K562 (cell line): ENCODE data around the gene ARHGEF12. TPM values are rescaled to one million over a fixed set of nuclear protein-coding genes. Genes with fewer than 3 reads are reported as not detected.

ENCODE experiments used
- ATAC-seq: fragments of 200-7000 bp; cut with Tn5 transposase; 3 replicates; pipeline ENCODE4 v1.9.1; 2020; ENCODE audit warnings: moderate library complexity
- BruUV-seq: library from RNA; stranded (reverse); fragments of 400-500 nt; replicated peaks from 2 replicates; lab custom pipeline; 2021; lab: Mats Ljungman, UMichigan
- CTCF ChIA-PET: fragments of 300-600 bp; formaldehyde crosslinking; extraction: SDS; loops from one replicate; lab custom pipeline; 2021; ENCODE audit warnings: low intra/inter-chr PET ratio; lab: Yijun Ruan, JAX
- POLR2A ChIA-PET: fragments of 300-600, 350-650 bp; sonication (Branson Sonifier 250); formaldehyde crosslinking; extraction: SDS; loops from one replicate; lab custom pipeline; 2021; ENCODE audit warnings: antibody characterized with exemption, inconsistent platforms; lab: Yijun Ruan, JAX
- DNase-seq, 4 experiments: peaks; one replicate each; pipeline versions ENCODE4 v3.0.0 to v3.0.0-alpha.2; 2011 to 2018; ENCODE audit warnings: low spot score in 3 of 4, mixed read lengths in 3 of 4; ENCODE audit errors: extremely low read depth in 1 of 4
- FAIRE-seq: peaks from 2 replicates; lab custom pipeline; 2011; peaks lifted over from hg19 to GRCh38; lab: Jason Lieb, UNC
- H2AFZ ChIP-seq: 2 replicates; pipeline ENCODE4 v1.6.0; 2011; ENCODE audit warnings: low read depth, low read length, control low read depth, inconsistent platforms
- H3K27ac ChIP-seq: fragments of 200-600 bp; 3 replicates; pipeline ENCODE4 v1.8.0; 2011; ENCODE audit warnings: low read depth, mild to moderate bottlenecking, control low read depth, inconsistent platforms, low read length, moderate library complexity, mixed read lengths; ENCODE audit errors: extremely low read depth
- H3K27me3 ChIP-seq, 2 experiments: fragments of 300-600 bp in 1 of 2; 2 replicates in 1 of 2; 3 replicates in 1 of 2; pipeline versions ENCODE4 v1.6.0 to v1.8.0; 2011; ENCODE audit warnings: inconsistent platforms in 2 of 2, low read length in 2 of 2, mild to moderate bottlenecking in 1 of 2, mixed read lengths in 1 of 2, moderate library complexity in 1 of 2; ENCODE audit not compliant: control insufficient read depth in 2 of 2, insufficient read depth in 2 of 2
- H3K36me3 ChIP-seq: fragments of 300-600 bp; 3 replicates; pipeline ENCODE4 v1.8.0; 2011; ENCODE audit warnings: mild to moderate bottlenecking, low read length, inconsistent platforms; ENCODE audit not compliant: control insufficient read depth, insufficient read depth
- H3K4me1 ChIP-seq, 2 experiments: fragments of 200-600 bp in 1 of 2; replicated peaks in 1 of 2; 2 replicates in 1 of 2; 3 replicates in 1 of 2; pipeline versions ENCODE4 v1.5.1 to v1.8.0; 2011; ENCODE audit warnings: inconsistent platforms in 2 of 2, low read length in 2 of 2, mild to moderate bottlenecking in 1 of 2, mixed read lengths in 1 of 2, moderate library complexity in 1 of 2; ENCODE audit not compliant: control insufficient read depth in 2 of 2, insufficient read depth in 2 of 2
- H3K4me2 ChIP-seq: 2 replicates; pipeline ENCODE4 v1.6.1; 2011; ENCODE audit warnings: low read length, control low read depth, inconsistent platforms, mixed read lengths; ENCODE audit not compliant: insufficient read depth
- H3K4me3 ChIP-seq: fragments of 200-600 bp; sonication (generic), shearing (Covaris generic); 2 replicates; pipeline ENCODE4 v1.5.1; 2016; ENCODE audit warnings: control low read depth, inconsistent platforms
- H3K79me2 ChIP-seq: fragments of 200-600 bp; 3 replicates; pipeline ENCODE4 v1.8.0; 2011; ENCODE audit warnings: low read length, inconsistent platforms; ENCODE audit not compliant: control insufficient read depth, insufficient read depth
- H3K9ac ChIP-seq, 2 experiments: 2 replicates each; pipeline versions ENCODE4 v1.6.0 to v1.6.1; 2011; ENCODE audit warnings: low read depth in 2 of 2, low read length in 2 of 2, control low read depth in 1 of 2, inconsistent platforms in 1 of 2, mild to moderate bottlenecking in 1 of 2, mixed read lengths in 1 of 2; ENCODE audit not compliant: insufficient read depth in 1 of 2
- H3K9me1 ChIP-seq: one replicate; pipeline ENCODE4 v1.6.0; 2011; ENCODE audit warnings: inconsistent platforms, mild to moderate bottlenecking, low read length, moderate library complexity; ENCODE audit not compliant: control insufficient read depth, insufficient read depth
- H3K9me3 ChIP-seq: replicated peaks from 2 replicates; pipeline ENCODE4 v1.5.1; 2011; ENCODE audit warnings: low read depth, low read length, inconsistent platforms; ENCODE audit not compliant: control insufficient read depth, insufficient read depth
- H4K20me1 ChIP-seq: replicated peaks from 2 replicates; pipeline ENCODE4 v1.6.1; 2011; ENCODE audit warnings: low read length, inconsistent platforms, mixed read lengths; ENCODE audit not compliant: control insufficient read depth, insufficient read depth
- DPF2 ChIP-seq: fragments of 450-650 bp; IDR thresholded peaks from 2 replicates; pipeline ENCODE4 v1.6.1; 2016
- HNRNPK ChIP-seq: fragments of 200-400 bp; formaldehyde crosslinking; IDR thresholded peaks from one replicate; pipeline ENCODE4 v1.6.1; 2018; ENCODE audit warnings: mild to moderate bottlenecking, low read depth, low read length; ENCODE audit not compliant: poor library complexity, severe bottlenecking
- KDM4B ChIP-seq, 2 experiments: fragments of 450-650 bp in 1 of 2; sonication (generic) in 1 of 2; IDR thresholded peaks; 2 replicates each; pipeline ENCODE4 v1.6.1; 2016 to 2017; ENCODE audit warnings: borderline replicate concordance in 2 of 2, antibody characterized with exemption in 1 of 2, low read depth in 1 of 2, mild to moderate bottlenecking in 1 of 2
- MTA3 ChIP-seq: fragments of 450-650 bp; formaldehyde crosslinking; IDR thresholded peaks from 2 replicates; pipeline ENCODE4 v1.6.1; 2017; ENCODE audit warnings: mild to moderate bottlenecking, borderline replicate concordance
- SIRT6 ChIP-seq: IDR thresholded peaks from one replicate; pipeline ENCODE4 v1.6.1; 2012; ENCODE audit warnings: low read depth, mild to moderate bottlenecking, control low read depth, inconsistent platforms, low read length, moderate library complexity
- TFE3 ChIP-seq: fragments of 450-650 bp; formaldehyde crosslinking; IDR thresholded peaks from 2 replicates; pipeline ENCODE4 v1.4.0; 2020; ENCODE audit warnings: mild to moderate bottlenecking, mixed read lengths
- ZNF57 ChIP-seq: fragments of 450-650 bp; formaldehyde crosslinking; IDR thresholded peaks from 2 replicates; pipeline ENCODE4 v1.4.0; 2020; ENCODE audit warnings: mild to moderate bottlenecking, moderate library complexity
- WGBS: fragments of 100-300 bp; shearing (Covaris generic); methylation state at CpG from one replicate; pipeline ENCODE4 v1.1.6; 2016; ENCODE audit warnings: low coverage, mixed read lengths; ENCODE audit not compliant: insufficient coverage; ENCODE audit errors: missing lambda C conversion rate; 5-methylcytosine and 5-hydroxymethylcytosine counted together
- in situ Hi-C: fragments of 300-500 bp; cut with MboI; formaldehyde crosslinking; loops from 4 replicates; pipeline ENCODE4 v1.15.0; 2018; ENCODE audit warnings: inconsistent platforms, mixed read lengths
- intact Hi-C: fragments of 100-400 bp; cut with micrococcal nuclease; formaldehyde crosslinking; loops from 2 replicates; pipeline ENCODE4 v1.14.2; 2022
- polyA plus RNA-seq, 8 experiments: library from polyadenylated mRNA; depleted of rRNA in 4 of 8; stranded (reverse) in 5 of 8; unstranded in 3 of 8; fragments of >200 nt; fragmentation: Nextera tagmentation in 2 of 8; fragmentation: Illumina TruSeq in 1 of 8; extraction: Ambion mirVana in 2 of 8; extraction: Trizol in 1 of 8; gene quantifications; 2 replicates each; pipeline versions ENCODE4 v1.2.1 to v1.2.3, GENCODE V29; 2011 to 2014; ENCODE audit warnings: inconsistent platforms in 1 of 8, missing spikeins in 1 of 8
- total RNA-seq, 7 experiments: library from RNA; depleted of rRNA in 6 of 7; stranded (reverse); fragments of >200 nt in 6 of 7; fragmentation: Illumina TruSeq in 2 of 7; extraction: Trizol in 2 of 7; gene quantifications; 2 replicates each; pipeline versions ENCODE4 v1.2.1 to v1.2.3, GENCODE V29; 2011 to 2021; ENCODE audit warnings: low replicate concordance in 1 of 7

Gene ARHGEF12
- total and polyA plus RNA-seq, 9 of the 15 experiments (the other 6 are each of a cell fraction or from before 2014, with no cell fraction given), result 3.5 to 51.7 (median 29.5) TPM

- Histone ChIP-seq H3K36me3 (no peaks in the 10 kb centered on the region; the same call in 2 of the 3 replicates), H2AFZ (no peak overlapping the region), H3K79me2 (peaks cover 96% of the 10 kb centered on the region), H3K27ac (no peak overlapping the region), H3K27me3 (no peaks in the 10 kb centered on the region), H3K9ac (no peak overlapping the region), H3K4me2 (no peak overlapping the region), H4K20me1 (0 out of 2 replicates have a peak, but pooled peaks cover 4% of the 10 kb centered on the region), H3K9me1 (no peaks in the 10 kb centered on the region), H3K9me3 (peaks cover 8% of the 10 kb centered on the region), H3K4me3 (no peak overlapping the region), H3K4me1 (no peaks in the 10 kb centered on the region)
- 75% methylated on average over 7 of the region's 7 CpGs for WGBS
- ATAC-seq (no peak), DNase-seq (no peak), FAIRE-seq (no peak)
- no TSS peak for BruUV-seq
- in situ Hi-C loops (no loop called here), intact Hi-C loops (no loop called here)
- POLR2A ChIA-PET, result no interaction called here
- CTCF ChIA-PET, result no interaction called here
- TF ChIP-seq DPF2 (no peak), HNRNPK (no peak), ZNF57 (CRISPR knock-in tag) (no peak), SIRT6 (no peak)
These were observed 45.2 kb downstream of the ARHGEF12 start for GRCh38 chr11:120381401-120381800.

GRCh38 chr11:120383518-120384155 lies 47.4 kb downstream of the ARHGEF12 start:
- ATAC-seq, result no peak
- Histone ChIP-seq H3K79me2 (peaks cover 97% of the 10 kb centered on the region), H3K9me3 (peaks cover under 1% of the 10 kb centered on the region)
- intact Hi-C loops, result no loop called here
- TF ChIP-seq KDM4B (IDR thresholded peaks at IDR 0.05; ENCODE audit: borderline replicate concordance in 2 of 2, low read depth in 1 of 2) (no peak), MTA3 (no peak), TFE3 (CRISPR knock-in tag) (peak; percentile 67)
- TF ChIP-seq, all 486 proteins: peak for 1
- Histone ChIP-seq H3K4me3 (no peak overlapping the region), H3K9me1 (no peaks in the 10 kb centered on the region), H4K20me1 (0 out of 2 replicates have a peak, but pooled peaks cover 4% of the 10 kb centered on the region), H3K36me3 (no peaks in the 10 kb centered on the region), H3K4me2 (no peak overlapping the region), H3K4me1 (no peaks in the 10 kb centered on the region), H3K27ac (no peak overlapping the region), H2AFZ (no peak overlapping the region), H3K9ac (no peak overlapping the region), H3K27me3 (no peaks in the 10 kb centered on the region)
- ChIA-PET CTCF (no interaction called here), POLR2A (interaction anchor here (0.7 to 1.3 kb wide), 2 partner anchors 12 to 17 kb away, joined by 3 read pairs; no protein-coding TSS in a partner anchor)
- BruUV-seq, result no TSS peak
- in situ Hi-C loops, result no loop called here
- 77% methylated on average over 4 of the region's 4 CpGs for WGBS
- no peak for FAIRE-seq
- DNase-seq, result no peak
